Stimulated activated CD8-positive, alpha-beta memory T cell treated with anti-CD3 and anti-CD28 coated beads, Interleukin-7, amount 100 ng/mL, for 24 hours (primary cell): ENCODE results near the gene CTSW.
A peak's percentile ranks its signal among the peaks of the same experiment; 100 is the strongest.

ENCODE experiments used
- DNase-seq: peaks from one replicate; pipeline ENCODE4 v3.0.0-alpha.2; 2020; ENCODE audit warnings: low read depth

The CTSW gene

GRCh38 chr11:65868076-65868667, 11.5 kb upstream of the CTSW start:
- no peak for DNase-seq

- no peak for DNase-seq
Measured at GRCh38 chr11:65868907-65869306, 10.7 kb upstream of the CTSW start.

GRCh38 chr11:65869643-65870306, 9.9 kb upstream of the CTSW start:
- DNase-seq, result no peak

- DNase-seq, result no peak
Measured at GRCh38 chr11:65870307-65870658, 9.4 kb upstream of the CTSW start.

GRCh38 chr11:65870706-65871681, 8.6 kb upstream of the CTSW start:
- DNase-seq, result no peak

GRCh38 chr11:65871811-65872548, 7.7 kb upstream of the CTSW start:
- no peak for DNase-seq

- no peak for DNase-seq
Measured at GRCh38 chr11:65872586-65873317, 6.9 kb upstream of the CTSW start, which contains the start of gene EFEMP2. TSS of gene EFEMP2 (minus strand) at chr11:65872800. CDS start at chr11:65872354, 446 bp downstream.

GRCh38 chr11:65873318-65874156, 6.1 kb upstream of the CTSW start:
- peak; percentile 95 for DNase-seq

GRCh38 chr11:65880027-65880426, 390 bp downstream of the CTSW start:
- DNase-seq, result no peak

GRCh38 chr11:65880844-65881421, 1.3 kb downstream of the CTSW start:
- DNase-seq, result no peak

- no peak for DNase-seq
Measured at GRCh38 chr11:65882120-65883057, 2.8 kb downstream of the CTSW start.

- DNase-seq, result no peak
Measured at GRCh38 chr11:65883058-65883761, 3.6 kb downstream of the CTSW start.

- no peak for DNase-seq
Measured at GRCh38 chr11:65883786-65884715, 4.4 kb downstream of the CTSW start.

GRCh38 chr11:65884716-65885092, 5.1 kb downstream of the CTSW start:
- peak; percentile 60 for DNase-seq

GRCh38 chr11:65885231-65885630, 5.6 kb downstream of the CTSW start:
- no peak for DNase-seq

- no peak for DNase-seq
Measured at GRCh38 chr11:65885808-65886536, 6.3 kb downstream of the CTSW start.
